ENCODE measurements around the gene DUSP3. TPM values are rescaled to one million over a fixed set of nuclear protein-coding genes. Genes with fewer than 3 reads are reported as not detected.

DUSP3 gene
- total and polyA plus RNA-seq, 7 experiments from 2014 or later: 5.4 to 31.0 (median 9.6) TPM

DNA sequence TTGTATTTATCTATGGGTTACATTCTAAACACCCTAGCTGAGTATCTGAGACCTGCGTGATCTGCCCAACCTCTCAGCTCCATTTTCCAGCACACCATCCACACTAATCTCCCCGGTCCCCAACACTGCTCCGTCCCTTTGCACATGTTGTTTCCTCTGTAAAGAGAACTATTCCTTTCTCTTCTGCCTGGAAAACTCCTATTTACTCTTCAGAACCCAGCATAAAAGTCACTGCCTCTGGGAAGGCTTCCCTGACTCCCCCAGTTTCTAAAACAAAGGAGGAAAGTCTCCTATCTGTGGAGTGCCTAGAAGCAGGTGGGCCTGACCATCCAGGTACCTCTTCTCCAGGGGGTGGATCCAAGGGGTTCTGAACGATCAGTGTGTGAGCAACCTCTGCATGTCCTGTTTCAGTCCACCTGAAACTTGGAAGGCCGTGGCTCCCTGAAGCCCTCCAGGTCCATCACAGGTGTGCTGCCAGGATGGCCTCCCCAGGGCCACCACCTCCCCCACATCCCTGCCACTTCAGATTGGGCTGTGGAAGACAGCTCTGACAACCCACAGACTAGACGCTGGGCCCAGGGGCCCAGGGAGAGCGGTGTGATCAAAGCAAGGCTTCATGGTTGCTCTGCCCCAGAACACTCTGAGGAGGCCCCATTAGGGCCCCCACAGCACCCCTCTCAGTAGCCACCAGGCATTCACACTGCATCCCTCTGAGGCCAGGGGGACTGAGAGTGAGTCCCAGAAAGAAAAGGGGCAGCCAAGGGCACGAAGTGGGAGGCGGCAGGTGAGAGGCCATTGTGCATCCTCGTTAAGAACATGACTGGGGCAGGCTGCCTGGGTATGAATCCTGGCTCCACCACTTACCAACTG, 33.9 kb upstream of the DUSP3 start:
- Histone ChIP-seq H3K27ac (ENCODE audit: low read depth, low read length) (no peak overlapping the region), H3K36me3 (ENCODE audit: control insufficient read depth in 2 of 3, insufficient read depth in 3 of 3, low read length in 3 of 3) (no peaks in the 10 kb centered on the region), H3K9me3 (ENCODE audit: control insufficient read depth in 2 of 3, low read length in 3 of 3) (no peaks in the 10 kb centered on the region), H3K4me1 (ENCODE audit: control insufficient read depth in 2 of 2, insufficient read depth in 2 of 2, low read length in 2 of 2) (no peaks in the 10 kb centered on the region), H3K27me3 (ENCODE audit: control insufficient read depth in 2 of 2, insufficient read depth in 2 of 2, low read length in 2 of 2) (no peaks in the 10 kb centered on the region), H3K4me3 (ENCODE audit: low read length) (no peak overlapping the region)
- CTCF ChIA-PET: no interaction called here
- H3K27ac Mint-ChIP-seq: no peak overlapping the region
- POLR2A ChIA-PET: no interaction called here
- intact Hi-C loops (cut with micrococcal nuclease): no loop called here
- ATAC-seq (no peak), DNase-seq (no peak)
- H3K9me3 Mint-ChIP-seq: no peaks in the 10 kb centered on the region
- H3K36me3 Mint-ChIP-seq: no peaks in the 10 kb centered on the region
- H3K4me3 Mint-ChIP-seq: no peak overlapping the region
- H3K27me3 Mint-ChIP-seq: peaks cover 0 to 15% (median 0%) of the 10 kb centered on the region in 5 donors
- H3K4me1 Mint-ChIP-seq: peaks cover 0 to 3% (median 0%) of the 10 kb centered on the region in 7 donors

GRCh38 chr17:43810823-43811222, 32.0 kb upstream of the DUSP3 start:
- Histone ChIP-seq H3K27me3 (ENCODE audit: control insufficient read depth in 2 of 2, insufficient read depth in 2 of 2, low read length in 2 of 2) (no peaks in the 10 kb centered on the region), H3K27ac (ENCODE audit: low read depth, low read length) (no peak overlapping the region), H3K4me1 (ENCODE audit: control insufficient read depth in 2 of 2, insufficient read depth in 2 of 2, low read length in 2 of 2) (no peaks in the 10 kb centered on the region), H3K9me3 (ENCODE audit: control insufficient read depth in 2 of 3, low read length in 3 of 3) (no peaks in the 10 kb centered on the region), H3K4me3 (ENCODE audit: low read length) (no peak overlapping the region), H3K36me3 (ENCODE audit: control insufficient read depth in 2 of 3, insufficient read depth in 3 of 3, low read length in 3 of 3) (no peaks in the 10 kb centered on the region)
- CTCF ChIA-PET: no interaction called here
- POLR2A ChIA-PET: no interaction called here
- no peaks in the 10 kb centered on the region for H3K9me3 Mint-ChIP-seq
- intact Hi-C loops (cut with micrococcal nuclease): no loop called here
- H3K4me3 Mint-ChIP-seq: no peak overlapping the region
- DNase-seq (no peak), ATAC-seq (no peak)
- no peaks in the 10 kb centered on the region for H3K36me3 Mint-ChIP-seq
- no peak overlapping the region for H3K27ac Mint-ChIP-seq
- peaks cover 0 to 16% (median 0%) of the 10 kb centered on the region in 5 donors for H3K27me3 Mint-ChIP-seq
- H3K4me1 Mint-ChIP-seq: peaks cover 0 to 3% (median 0%) of the 10 kb centered on the region in 7 donors

GRCh38 chr17:43810226-43810715, 31.5 kb upstream of the DUSP3 start:
- Mint-ChIP-seq H3K27me3 (peaks cover 0 to 22% (median 3%) of the 10 kb centered on the region in 5 donors), H3K27ac (no peak overlapping the region), H3K36me3 (no peaks in the 10 kb centered on the region), H3K4me3 (no peak overlapping the region), H3K9me3 (no peaks in the 10 kb centered on the region), H3K4me1 (peaks cover 0 to 3% (median 0%) of the 10 kb centered on the region in 7 donors)
- Histone ChIP-seq H3K4me3 (ENCODE audit: low read length) (no peak overlapping the region), H3K36me3 (ENCODE audit: control insufficient read depth in 2 of 3, insufficient read depth in 3 of 3, low read length in 3 of 3) (no peaks in the 10 kb centered on the region), H3K27me3 (ENCODE audit: control insufficient read depth in 2 of 2, insufficient read depth in 2 of 2, low read length in 2 of 2) (no peaks in the 10 kb centered on the region), H3K9me3 (ENCODE audit: control insufficient read depth in 2 of 3, low read length in 3 of 3) (no peaks in the 10 kb centered on the region), H3K27ac (ENCODE audit: low read depth, low read length) (no peak overlapping the region), H3K4me1 (ENCODE audit: control insufficient read depth in 2 of 2, insufficient read depth in 2 of 2, low read length in 2 of 2) (no peaks in the 10 kb centered on the region)
- POLR2A ChIA-PET: no interaction called here
- no peak for ATAC-seq
- no peak for DNase-seq
- CTCF ChIA-PET: no interaction called here
- intact Hi-C loops (cut with micrococcal nuclease): no loop called here

GRCh38 chr17:43809121-43809520, 30.3 kb upstream of the DUSP3 start:
- Histone ChIP-seq H3K27ac (ENCODE audit: low read depth, low read length) (no peak overlapping the region), H3K4me1 (ENCODE audit: control insufficient read depth in 2 of 2, insufficient read depth in 2 of 2, low read length in 2 of 2) (no peaks in the 10 kb centered on the region), H3K9me3 (ENCODE audit: control insufficient read depth in 2 of 3, low read length in 3 of 3) (no peaks in the 10 kb centered on the region), H3K27me3 (ENCODE audit: control insufficient read depth in 2 of 2, insufficient read depth in 2 of 2, low read length in 2 of 2) (no peaks in the 10 kb centered on the region), H3K36me3 (ENCODE audit: control insufficient read depth in 2 of 3, insufficient read depth in 3 of 3, low read length in 3 of 3) (no peaks in the 10 kb centered on the region), H3K4me3 (ENCODE audit: low read length) (no peak overlapping the region)
- DNase-seq: no peak
- intact Hi-C loops (cut with micrococcal nuclease): no loop called here
- Mint-ChIP-seq H3K27me3 (peaks cover 0 to 33% (median 8%) of the 10 kb centered on the region in 5 donors), H3K4me1 (no peaks in the 10 kb centered on the region), H3K4me3 (no peak overlapping the region), H3K9me3 (no peaks in the 10 kb centered on the region), H3K36me3 (no peaks in the 10 kb centered on the region), H3K27ac (no peak overlapping the region)
- POLR2A ChIA-PET: no interaction called here
- CTCF ChIA-PET: no interaction called here
- no peak for ATAC-seq

- no peak overlapping the region for H3K27ac ChIP-seq (ENCODE audit: low read depth, low read length)
- Mint-ChIP-seq H3K27ac (no peak overlapping the region), H3K4me1 (no peaks in the 10 kb centered on the region), H3K36me3 (no peaks in the 10 kb centered on the region), H3K4me3 (no peak overlapping the region), H3K27me3 (peaks cover 3 to 42% (median 8%) of the 10 kb centered on the region in 5 donors), H3K9me3 (no peaks in the 10 kb centered on the region)
- H3K36me3 ChIP-seq (ENCODE audit: control insufficient read depth in 2 of 3, insufficient read depth in 3 of 3, low read length in 3 of 3): no peaks in the 10 kb centered on the region
- intact Hi-C loops (cut with micrococcal nuclease): no loop called here
- ChIA-PET CTCF (no interaction called here), POLR2A (no interaction called here)
- H3K4me1 ChIP-seq (ENCODE audit: control insufficient read depth in 2 of 2, insufficient read depth in 2 of 2, low read length in 2 of 2): no peaks in the 10 kb centered on the region
- H3K27me3 ChIP-seq (ENCODE audit: control insufficient read depth in 2 of 2, insufficient read depth in 2 of 2, low read length in 2 of 2): no peaks in the 10 kb centered on the region
- DNase-seq: no peak
- no peak for ATAC-seq
- H3K4me3 ChIP-seq (ENCODE audit: low read length): no peak overlapping the region
- no peaks in the 10 kb centered on the region for H3K9me3 ChIP-seq (ENCODE audit: control insufficient read depth in 2 of 3, low read length in 3 of 3)
Observed at GRCh38 chr17:43808076-43808475, 29.3 kb upstream of the DUSP3 start.

- Histone ChIP-seq H3K9me3 (ENCODE audit: control insufficient read depth in 2 of 3, low read length in 3 of 3) (no peaks in the 10 kb centered on the region), H3K4me3 (ENCODE audit: low read length) (no peak overlapping the region), H3K27ac (ENCODE audit: low read depth, low read length) (no peak overlapping the region), H3K36me3 (ENCODE audit: control insufficient read depth in 2 of 3, insufficient read depth in 3 of 3, low read length in 3 of 3) (no peaks in the 10 kb centered on the region), H3K4me1 (ENCODE audit: control insufficient read depth in 2 of 2, insufficient read depth in 2 of 2, low read length in 2 of 2) (no peaks in the 10 kb centered on the region), H3K27me3 (ENCODE audit: control insufficient read depth in 2 of 2, insufficient read depth in 2 of 2, low read length in 2 of 2) (no peaks in the 10 kb centered on the region)
- peaks cover 4 to 47% (median 11%) of the 10 kb centered on the region in 5 donors for H3K27me3 Mint-ChIP-seq
- intact Hi-C loops (cut with micrococcal nuclease): no loop called here
- H3K4me3 Mint-ChIP-seq: no peak overlapping the region
- H3K4me1 Mint-ChIP-seq: no peaks in the 10 kb centered on the region
- no peaks in the 10 kb centered on the region for H3K9me3 Mint-ChIP-seq
- H3K36me3 Mint-ChIP-seq: no peaks in the 10 kb centered on the region
- no peak for ATAC-seq
- no peak overlapping the region for H3K27ac Mint-ChIP-seq
- CTCF ChIA-PET: no interaction called here
- POLR2A ChIA-PET: no interaction called here
- no peak for DNase-seq
Observed at GRCh38 chr17:43805117-43805516, 26.3 kb upstream of the DUSP3 start.

DNA sequence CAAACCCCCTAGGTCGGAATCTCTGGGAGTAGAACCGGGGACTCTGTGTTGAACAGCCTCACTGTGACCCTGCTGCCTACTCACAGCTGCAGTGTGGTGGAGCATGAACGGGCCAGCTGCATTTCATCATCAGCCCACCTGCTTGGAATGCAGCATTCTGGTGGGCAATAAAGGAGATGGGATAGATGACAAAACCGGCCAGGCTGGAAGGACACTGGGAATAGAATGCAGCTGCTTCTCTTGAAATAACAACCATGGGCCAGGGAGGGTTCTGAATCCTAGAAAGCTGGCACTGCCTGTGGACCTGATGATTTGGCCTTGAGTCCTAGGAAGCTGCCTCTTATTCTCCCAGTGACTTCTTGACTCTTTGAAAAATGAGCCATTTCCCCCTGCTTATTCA, 25.0 kb upstream of the DUSP3 start:
- H3K4me3 Mint-ChIP-seq: no peak overlapping the region
- Histone ChIP-seq H3K27ac (ENCODE audit: low read depth, low read length) (no peak overlapping the region), H3K36me3 (ENCODE audit: control insufficient read depth in 2 of 3, insufficient read depth in 3 of 3, low read length in 3 of 3) (no peaks in the 10 kb centered on the region), H3K9me3 (ENCODE audit: control insufficient read depth in 2 of 3, low read length in 3 of 3) (no peaks in the 10 kb centered on the region), H3K27me3 (ENCODE audit: control insufficient read depth in 2 of 2, insufficient read depth in 2 of 2, low read length in 2 of 2) (no peaks in the 10 kb centered on the region), H3K4me3 (ENCODE audit: low read length) (no peak overlapping the region), H3K4me1 (ENCODE audit: control insufficient read depth in 2 of 2, insufficient read depth in 2 of 2, low read length in 2 of 2) (no peaks in the 10 kb centered on the region)
- no peak overlapping the region for H3K27ac Mint-ChIP-seq
- intact Hi-C loops (cut with micrococcal nuclease): no loop called here
- no peaks in the 10 kb centered on the region for H3K9me3 Mint-ChIP-seq
- ChIA-PET POLR2A (no interaction called here), CTCF (no interaction called here)
- ATAC-seq (no peak), DNase-seq (no peak)
- no peaks in the 10 kb centered on the region for H3K4me1 Mint-ChIP-seq
- no peaks in the 10 kb centered on the region for H3K36me3 Mint-ChIP-seq
- H3K27me3 Mint-ChIP-seq: peaks cover 9 to 45% (median 12%) of the 10 kb centered on the region in 5 donors
